Panc1 (cell line): Measurements from ENCODE around the gene VIT.

Experiments
- POLR2AphosphoS5 ChIP-seq: IDR thresholded peaks from 2 replicates; pipeline ENCODE4 v1.6.1; 2012; ENCODE audit warnings: mild to moderate bottlenecking, low read depth, low read length, moderate library complexity
- SIN3A ChIP-seq: IDR thresholded peaks from 2 replicates; pipeline ENCODE4 v1.6.1; 2012; ENCODE audit warnings: low read depth, mild to moderate bottlenecking, low read length, moderate library complexity, borderline replicate concordance; ENCODE audit not compliant: insufficient read depth
- TF ChIP-seq, protein P1 (sequence below): fragments of 450-650 bp; IDR thresholded peaks from 2 replicates; pipeline ENCODE4 v1.5.1; 2017; ENCODE audit warnings: mild to moderate bottlenecking
- TF ChIP-seq, protein P2 (sequence below), 2 experiments: IDR thresholded peaks; 2 replicates each; pipeline ENCODE4 v1.6.1; 2011 to 2012; ENCODE audit warnings: low read depth in 2 of 2, control low read depth in 1 of 2, low read length in 1 of 2, mild to moderate bottlenecking in 1 of 2, moderate library complexity in 1 of 2; ENCODE audit not compliant: insufficient read depth in 1 of 2

DNA sequence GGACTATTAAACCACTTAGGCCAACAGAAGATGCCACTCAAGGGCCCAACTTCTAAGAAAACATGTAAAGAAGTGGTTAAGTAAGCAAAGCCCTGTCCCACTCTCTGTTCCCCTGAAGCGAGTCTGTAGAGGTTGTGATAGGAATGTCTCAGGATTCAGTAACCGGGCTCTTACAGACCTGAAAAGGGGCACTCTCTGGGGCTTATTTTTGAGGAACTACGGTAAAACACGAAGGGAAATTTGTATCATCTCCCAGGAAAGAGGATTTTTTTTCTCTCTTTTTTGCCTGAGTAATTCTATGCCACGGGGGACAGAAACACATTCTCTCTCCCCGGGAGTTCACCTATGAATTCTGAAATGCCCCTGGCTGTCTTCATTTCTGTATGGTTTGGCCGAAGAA is 77.4 kb downstream of the VIT start:
- TF ChIP-seq, protein P1, sequence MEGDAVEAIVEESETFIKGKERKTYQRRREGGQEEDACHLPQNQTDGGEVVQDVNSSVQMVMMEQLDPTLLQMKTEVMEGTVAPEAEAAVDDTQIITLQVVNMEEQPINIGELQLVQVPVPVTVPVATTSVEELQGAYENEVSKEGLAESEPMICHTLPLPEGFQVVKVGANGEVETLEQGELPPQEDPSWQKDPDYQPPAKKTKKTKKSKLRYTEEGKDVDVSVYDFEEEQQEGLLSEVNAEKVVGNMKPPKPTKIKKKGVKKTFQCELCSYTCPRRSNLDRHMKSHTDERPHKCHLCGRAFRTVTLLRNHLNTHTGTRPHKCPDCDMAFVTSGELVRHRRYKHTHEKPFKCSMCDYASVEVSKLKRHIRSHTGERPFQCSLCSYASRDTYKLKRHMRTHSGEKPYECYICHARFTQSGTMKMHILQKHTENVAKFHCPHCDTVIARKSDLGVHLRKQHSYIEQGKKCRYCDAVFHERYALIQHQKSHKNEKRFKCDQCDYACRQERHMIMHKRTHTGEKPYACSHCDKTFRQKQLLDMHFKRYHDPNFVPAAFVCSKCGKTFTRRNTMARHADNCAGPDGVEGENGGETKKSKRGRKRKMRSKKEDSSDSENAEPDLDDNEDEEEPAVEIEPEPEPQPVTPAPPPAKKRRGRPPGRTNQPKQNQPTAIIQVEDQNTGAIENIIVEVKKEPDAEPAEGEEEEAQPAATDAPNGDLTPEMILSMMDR = no peak
- TF ChIP-seq SIN3A = no peak
- TF ChIP-seq, protein P2, sequence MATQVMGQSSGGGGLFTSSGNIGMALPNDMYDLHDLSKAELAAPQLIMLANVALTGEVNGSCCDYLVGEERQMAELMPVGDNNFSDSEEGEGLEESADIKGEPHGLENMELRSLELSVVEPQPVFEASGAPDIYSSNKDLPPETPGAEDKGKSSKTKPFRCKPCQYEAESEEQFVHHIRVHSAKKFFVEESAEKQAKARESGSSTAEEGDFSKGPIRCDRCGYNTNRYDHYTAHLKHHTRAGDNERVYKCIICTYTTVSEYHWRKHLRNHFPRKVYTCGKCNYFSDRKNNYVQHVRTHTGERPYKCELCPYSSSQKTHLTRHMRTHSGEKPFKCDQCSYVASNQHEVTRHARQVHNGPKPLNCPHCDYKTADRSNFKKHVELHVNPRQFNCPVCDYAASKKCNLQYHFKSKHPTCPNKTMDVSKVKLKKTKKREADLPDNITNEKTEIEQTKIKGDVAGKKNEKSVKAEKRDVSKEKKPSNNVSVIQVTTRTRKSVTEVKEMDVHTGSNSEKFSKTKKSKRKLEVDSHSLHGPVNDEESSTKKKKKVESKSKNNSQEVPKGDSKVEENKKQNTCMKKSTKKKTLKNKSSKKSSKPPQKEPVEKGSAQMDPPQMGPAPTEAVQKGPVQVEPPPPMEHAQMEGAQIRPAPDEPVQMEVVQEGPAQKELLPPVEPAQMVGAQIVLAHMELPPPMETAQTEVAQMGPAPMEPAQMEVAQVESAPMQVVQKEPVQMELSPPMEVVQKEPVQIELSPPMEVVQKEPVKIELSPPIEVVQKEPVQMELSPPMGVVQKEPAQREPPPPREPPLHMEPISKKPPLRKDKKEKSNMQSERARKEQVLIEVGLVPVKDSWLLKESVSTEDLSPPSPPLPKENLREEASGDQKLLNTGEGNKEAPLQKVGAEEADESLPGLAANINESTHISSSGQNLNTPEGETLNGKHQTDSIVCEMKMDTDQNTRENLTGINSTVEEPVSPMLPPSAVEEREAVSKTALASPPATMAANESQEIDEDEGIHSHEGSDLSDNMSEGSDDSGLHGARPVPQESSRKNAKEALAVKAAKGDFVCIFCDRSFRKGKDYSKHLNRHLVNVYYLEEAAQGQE (IDR thresholded peaks at IDR 0.05; ENCODE audit: insufficient read depth in 1 of 2, low read depth in 2 of 2, low read length in 1 of 2) = no peak
- no peak for TF ChIP-seq POLR2AphosphoS5
